Retinal pigment epithelial cell (primary cell): Measurements from ENCODE around the gene ANKIB1.
A peak's percentile ranks its signal among the peaks of the same experiment; 100 is the strongest.

ENCODE experiments used
- DNase-seq: peaks from one replicate; pipeline ENCODE4 v3.0.0-alpha.2; 2010; ENCODE audit warnings: low read depth
- H3K4me3 ChIP-seq: 2 replicates; pipeline ENCODE4 v1.5.1; 2011; ENCODE audit warnings: mild to moderate bottlenecking, low read length, control low read depth, moderate library complexity
- TF ChIP-seq, protein P1 (sequence below): conservative IDR thresholded peaks from 2 replicates; pipeline ENCODE4 v1.5.1; 2011; ENCODE audit warnings: low read depth, low read length, control low read depth, inconsistent platforms

ANKIB1 gene, protein sequence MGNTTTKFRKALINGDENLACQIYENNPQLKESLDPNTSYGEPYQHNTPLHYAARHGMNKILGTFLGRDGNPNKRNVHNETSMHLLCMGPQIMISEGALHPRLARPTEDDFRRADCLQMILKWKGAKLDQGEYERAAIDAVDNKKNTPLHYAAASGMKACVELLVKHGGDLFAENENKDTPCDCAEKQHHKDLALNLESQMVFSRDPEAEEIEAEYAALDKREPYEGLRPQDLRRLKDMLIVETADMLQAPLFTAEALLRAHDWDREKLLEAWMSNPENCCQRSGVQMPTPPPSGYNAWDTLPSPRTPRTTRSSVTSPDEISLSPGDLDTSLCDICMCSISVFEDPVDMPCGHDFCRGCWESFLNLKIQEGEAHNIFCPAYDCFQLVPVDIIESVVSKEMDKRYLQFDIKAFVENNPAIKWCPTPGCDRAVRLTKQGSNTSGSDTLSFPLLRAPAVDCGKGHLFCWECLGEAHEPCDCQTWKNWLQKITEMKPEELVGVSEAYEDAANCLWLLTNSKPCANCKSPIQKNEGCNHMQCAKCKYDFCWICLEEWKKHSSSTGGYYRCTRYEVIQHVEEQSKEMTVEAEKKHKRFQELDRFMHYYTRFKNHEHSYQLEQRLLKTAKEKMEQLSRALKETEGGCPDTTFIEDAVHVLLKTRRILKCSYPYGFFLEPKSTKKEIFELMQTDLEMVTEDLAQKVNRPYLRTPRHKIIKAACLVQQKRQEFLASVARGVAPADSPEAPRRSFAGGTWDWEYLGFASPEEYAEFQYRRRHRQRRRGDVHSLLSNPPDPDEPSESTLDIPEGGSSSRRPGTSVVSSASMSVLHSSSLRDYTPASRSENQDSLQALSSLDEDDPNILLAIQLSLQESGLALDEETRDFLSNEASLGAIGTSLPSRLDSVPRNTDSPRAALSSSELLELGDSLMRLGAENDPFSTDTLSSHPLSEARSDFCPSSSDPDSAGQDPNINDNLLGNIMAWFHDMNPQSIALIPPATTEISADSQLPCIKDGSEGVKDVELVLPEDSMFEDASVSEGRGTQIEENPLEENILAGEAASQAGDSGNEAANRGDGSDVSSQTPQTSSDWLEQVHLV

DNA sequence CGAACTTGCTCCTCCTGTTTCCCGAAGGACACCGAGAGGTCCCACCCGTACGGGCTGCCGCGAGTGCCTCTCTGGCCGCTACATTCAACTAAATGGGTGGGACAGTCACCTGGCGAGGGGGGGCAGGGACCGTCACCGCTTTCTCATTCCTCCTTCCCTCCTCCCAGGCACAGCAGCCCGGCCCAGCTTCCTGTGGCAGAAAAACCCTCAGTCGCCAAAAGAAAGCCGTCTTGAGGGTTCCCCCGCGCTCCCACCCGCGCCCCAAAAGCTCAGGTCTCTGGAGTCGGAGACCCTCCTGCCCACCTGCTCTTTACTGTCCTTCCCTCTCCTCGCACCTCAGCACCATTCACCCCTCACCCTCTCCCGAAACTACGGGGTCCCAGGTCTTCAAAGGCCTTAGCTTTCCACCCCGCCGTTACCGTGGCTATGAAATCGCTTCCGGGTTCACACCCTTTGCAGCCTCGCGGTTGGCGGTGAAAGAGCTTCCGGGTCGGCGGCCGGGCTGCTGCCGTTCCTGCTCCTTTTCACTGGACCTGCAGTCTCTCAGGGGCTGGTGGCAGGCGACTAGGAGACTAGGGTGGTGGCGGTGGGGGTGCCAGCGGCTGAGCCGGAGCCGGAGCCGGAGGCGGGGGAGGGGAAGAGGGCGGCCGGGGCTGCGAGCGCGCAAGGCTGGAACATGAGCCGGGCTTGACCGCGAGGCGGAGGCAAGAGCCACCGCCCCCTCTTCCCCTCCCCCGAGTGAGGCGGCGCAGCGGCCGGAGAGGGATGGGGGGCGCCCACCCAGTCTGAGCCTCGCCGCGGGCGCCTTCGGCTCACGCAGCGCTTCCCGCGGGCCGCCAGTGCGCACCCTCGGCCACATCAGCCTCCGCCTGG lies at the start of gene ANKIB1, which contains the start of gene KRIT1:
Gene ANKIB1 (plus strand): TSS at position 488 of the 873 bp plus-strand sequence. CDS start 49,005 bp downstream, outside the sequence.
Gene KRIT1 (minus strand): TSS at position 428 of the 873 bp plus-strand sequence. CDS start 3,779 bp downstream, outside the sequence.
- DNase-seq = peak; percentile 43
- TF ChIP-seq, protein P1, sequence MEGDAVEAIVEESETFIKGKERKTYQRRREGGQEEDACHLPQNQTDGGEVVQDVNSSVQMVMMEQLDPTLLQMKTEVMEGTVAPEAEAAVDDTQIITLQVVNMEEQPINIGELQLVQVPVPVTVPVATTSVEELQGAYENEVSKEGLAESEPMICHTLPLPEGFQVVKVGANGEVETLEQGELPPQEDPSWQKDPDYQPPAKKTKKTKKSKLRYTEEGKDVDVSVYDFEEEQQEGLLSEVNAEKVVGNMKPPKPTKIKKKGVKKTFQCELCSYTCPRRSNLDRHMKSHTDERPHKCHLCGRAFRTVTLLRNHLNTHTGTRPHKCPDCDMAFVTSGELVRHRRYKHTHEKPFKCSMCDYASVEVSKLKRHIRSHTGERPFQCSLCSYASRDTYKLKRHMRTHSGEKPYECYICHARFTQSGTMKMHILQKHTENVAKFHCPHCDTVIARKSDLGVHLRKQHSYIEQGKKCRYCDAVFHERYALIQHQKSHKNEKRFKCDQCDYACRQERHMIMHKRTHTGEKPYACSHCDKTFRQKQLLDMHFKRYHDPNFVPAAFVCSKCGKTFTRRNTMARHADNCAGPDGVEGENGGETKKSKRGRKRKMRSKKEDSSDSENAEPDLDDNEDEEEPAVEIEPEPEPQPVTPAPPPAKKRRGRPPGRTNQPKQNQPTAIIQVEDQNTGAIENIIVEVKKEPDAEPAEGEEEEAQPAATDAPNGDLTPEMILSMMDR = peak; percentile 3

DNA sequence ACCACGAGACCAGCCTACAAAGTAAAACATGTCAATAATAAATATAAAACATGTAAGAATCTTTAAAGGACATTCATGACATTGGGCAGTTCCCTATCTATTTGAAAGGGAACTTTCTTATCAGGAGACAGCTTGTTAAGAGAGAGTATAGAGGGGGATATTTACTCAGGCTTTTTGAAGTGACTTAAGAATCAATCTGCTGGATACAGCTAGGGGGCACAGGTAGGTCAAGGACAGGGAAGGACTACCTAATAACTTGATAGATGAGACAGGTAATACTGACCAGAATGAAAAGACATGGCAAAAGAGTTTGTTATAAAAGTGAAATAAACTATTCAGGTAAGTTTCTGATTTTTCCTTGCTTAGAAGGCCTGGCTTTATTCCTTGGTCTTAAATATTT lies 45.0 kb upstream of the ANKIB1 start:
- TF ChIP-seq, protein P1 = no peak
- no peak overlapping the region for H3K4me3 ChIP-seq
- no peak for DNase-seq

More for the DNA sequence above, at the start of gene ANKIB1, which contains the start of gene KRIT1:
- H3K4me3 ChIP-seq = peak within 1 kb of the TSS; percentile 94

DNA sequence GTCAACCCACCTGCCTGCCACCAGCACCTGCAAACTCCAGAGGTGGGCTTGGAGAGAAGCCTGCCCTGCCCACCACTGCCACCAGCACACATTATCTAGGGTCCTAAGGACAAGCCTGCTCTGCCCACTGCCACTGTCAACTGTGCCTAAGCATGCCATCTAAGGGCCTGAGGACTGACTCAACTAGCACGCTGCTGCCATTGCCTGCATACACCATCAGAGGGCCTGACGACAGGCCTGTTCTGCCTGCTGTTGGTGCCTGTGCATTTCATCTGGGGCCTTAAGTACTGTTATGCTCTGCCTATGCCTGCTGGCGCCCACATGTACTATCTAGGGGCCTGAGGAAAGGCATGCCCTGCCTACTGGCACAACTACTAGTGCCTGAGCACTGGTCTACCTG lies 39.8 kb upstream of the ANKIB1 start:
- TF ChIP-seq, protein P1 = no peak
- no peak for DNase-seq
- no peak overlapping the region for H3K4me3 ChIP-seq

DNA sequence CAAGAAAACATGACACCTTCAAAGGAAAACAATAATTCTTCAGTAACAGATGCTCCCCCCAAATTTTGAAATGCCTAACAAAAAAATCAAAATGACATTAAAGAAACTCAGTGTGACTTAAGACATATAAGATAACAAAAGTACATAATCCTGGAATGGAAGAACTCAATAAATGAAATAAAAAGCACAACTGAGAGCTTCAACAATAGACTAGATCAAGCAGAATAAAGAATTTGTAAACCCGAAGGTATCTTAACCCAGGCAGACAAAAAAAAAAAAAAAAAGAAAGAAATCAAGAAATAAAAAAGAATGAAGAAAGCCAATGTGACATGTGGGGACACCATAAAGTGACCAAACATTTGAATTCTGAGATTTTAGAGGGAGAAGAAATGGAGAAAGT lies 39.1 kb upstream of the ANKIB1 start:
- TF ChIP-seq, protein P1 = no peak
- H3K4me3 ChIP-seq = no peak overlapping the region
- DNase-seq = no peak

DNA sequence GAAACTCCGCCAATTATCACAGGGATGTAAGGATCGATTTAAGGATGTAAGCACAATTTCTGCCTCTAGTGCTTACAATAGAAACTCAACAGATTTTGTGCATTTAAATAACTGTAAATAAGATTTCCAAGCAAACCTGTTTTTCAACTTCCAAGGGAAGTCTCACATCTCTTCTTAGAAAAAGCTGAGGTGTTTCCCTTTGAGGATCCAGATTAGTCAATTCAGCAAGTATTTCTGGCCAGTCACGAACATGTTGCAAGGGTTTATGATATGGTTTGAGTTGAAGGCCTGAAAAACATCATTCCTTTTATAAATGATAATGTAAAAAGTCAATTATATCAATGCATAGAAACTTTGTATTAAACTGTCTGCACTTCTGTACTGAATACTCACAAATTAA lies 24.0 kb upstream of the ANKIB1 start:
- DNase-seq = no peak
- TF ChIP-seq, protein P1 = no peak
- no peak overlapping the region for H3K4me3 ChIP-seq

DNA sequence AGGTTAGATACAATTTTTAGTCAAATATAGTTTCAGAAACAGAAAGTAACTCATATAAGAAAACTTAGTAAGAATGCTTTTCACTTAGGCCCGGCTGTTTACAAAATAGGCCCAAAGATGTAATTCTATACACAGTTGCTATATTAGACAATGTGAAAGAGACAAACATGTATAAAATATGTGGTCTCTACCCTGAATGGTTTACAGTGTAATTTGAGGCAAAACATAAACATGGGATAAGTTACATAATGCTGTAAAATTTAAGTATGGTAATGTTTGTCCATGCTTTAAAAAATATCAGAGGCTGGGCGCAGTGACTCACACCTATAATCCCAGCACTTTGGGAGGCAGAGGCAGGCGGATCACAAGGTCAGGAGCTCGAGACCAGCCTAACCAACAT lies 18.8 kb upstream of the ANKIB1 start:
- DNase-seq = no peak
- TF ChIP-seq, protein P1 = no peak
- no peak overlapping the region for H3K4me3 ChIP-seq
